GM21786 (cell line): ENCODE results near the gene DHX15.
"Not testable (repeated sequence)": the region's sequence is repeated elsewhere in the genome, so short reads cannot be mapped to it uniquely, and the experiment has no call there.

Source experiments
- ATAC-seq: cut with Tn5 transposase; IDR thresholded peaks from one replicate; pipeline ENCODE4 v1.9.1; 2021; ENCODE audit not compliant: unreplicated experiment

The DHX15 gene

GRCh38 chr4:24550441-24551175, 33.7 kb downstream of the DHX15 start:
- ATAC-seq, result no peak

- no peak for ATAC-seq
Observed at GRCh38 chr4:24547979-24548378, 36.4 kb downstream of the DHX15 start.

GRCh38 chr4:24544208-24544988, 40.0 kb downstream of the DHX15 start:
- ATAC-seq, result no peak

GRCh38 chr4:24537025-24537424, 47.3 kb downstream of the DHX15 start:
- ATAC-seq, result no peak

GRCh38 chr4:24535399-24535798, 49.0 kb downstream of the DHX15 start:
- ATAC-seq, result no peak

GRCh38 chr4:24533364-24533763, 51.0 kb downstream of the DHX15 start:
- no peak for ATAC-seq

- peak; percentile 82 for ATAC-seq
Observed at GRCh38 chr4:24529555-24529954, 54.8 kb downstream of the DHX15 start.

- no peak for ATAC-seq
Observed at GRCh38 chr4:24527371-24527770, 57.0 kb downstream of the DHX15 start.

- ATAC-seq, result no peak
Observed at GRCh38 chr4:24521544-24521943, 62.8 kb downstream of the DHX15 start.

- no peak for ATAC-seq
Observed at GRCh38 chr4:24519649-24520048, 64.7 kb downstream of the DHX15 start.

GRCh38 chr4:24517676-24518075, 66.7 kb downstream of the DHX15 start:
- ATAC-seq, result no peak

- ATAC-seq, result no peak
Observed at GRCh38 chr4:24516926-24517325, 67.4 kb downstream of the DHX15 start.

GRCh38 chr4:24515698-24516097, 68.7 kb downstream of the DHX15 start:
- no peak for ATAC-seq

GRCh38 chr4:24514808-24515207, 69.5 kb downstream of the DHX15 start:
- no peak for ATAC-seq

- ATAC-seq, result no peak
Observed at GRCh38 chr4:24513718-24514117, 70.6 kb downstream of the DHX15 start.

GRCh38 chr4:24511371-24512063, 72.8 kb downstream of the DHX15 start:
- ATAC-seq, result no peak

- ATAC-seq, result no peak
Observed at GRCh38 chr4:24510091-24510490, 74.3 kb downstream of the DHX15 start.

- ATAC-seq, result no peak
Observed at GRCh38 chr4:24508541-24508940, 75.8 kb downstream of the DHX15 start.

GRCh38 chr4:24507439-24507838, 76.9 kb downstream of the DHX15 start:
- ATAC-seq, result no peak

- ATAC-seq, result not testable (repeated sequence)
Observed at GRCh38 chr4:24503090-24503489, 81.3 kb downstream of the DHX15 start.

GRCh38 chr4:24497221-24497620, 87.1 kb downstream of the DHX15 start:
- no peak for ATAC-seq

GRCh38 chr4:24496597-24496996, 87.8 kb downstream of the DHX15 start:
- no peak for ATAC-seq
